SKM-1 (cell line): Measurements from ENCODE around the gene TTC24.

Experiments used
- DNase-seq: peaks from one replicate; lab custom pipeline; 2025; ENCODE audit not compliant: unreplicated experiment; lab: John Stamatoyannopoulos, UW

The TTC24 gene

GRCh38 chr1:156553860-156554485, 25.6 kb upstream of the TTC24 start:
- no peak for DNase-seq

- no peak for DNase-seq
These were observed 24.6 kb upstream of the TTC24 start for GRCh38 chr1:156554971-156555370.

DNA sequence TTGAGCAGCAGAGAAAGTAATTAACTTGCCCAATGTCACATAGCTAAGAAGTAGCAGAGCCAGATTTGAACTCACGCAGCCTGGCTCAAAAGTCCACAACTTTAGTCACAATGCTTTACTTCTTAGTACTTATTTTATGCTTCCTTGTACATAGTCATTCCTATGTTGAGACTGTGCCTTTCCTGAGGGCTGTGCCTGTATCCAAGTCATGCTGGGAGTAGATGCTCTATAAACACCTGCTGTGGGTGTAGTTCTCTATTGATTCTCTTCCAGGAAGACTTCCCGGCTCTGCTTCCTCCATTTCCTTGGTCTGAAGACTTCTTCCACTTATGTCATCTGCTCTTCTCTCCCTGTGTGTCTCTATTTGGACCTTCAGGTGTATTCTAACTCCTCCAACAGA, 23.8 kb upstream of the TTC24 start:
- no peak for DNase-seq

DNA sequence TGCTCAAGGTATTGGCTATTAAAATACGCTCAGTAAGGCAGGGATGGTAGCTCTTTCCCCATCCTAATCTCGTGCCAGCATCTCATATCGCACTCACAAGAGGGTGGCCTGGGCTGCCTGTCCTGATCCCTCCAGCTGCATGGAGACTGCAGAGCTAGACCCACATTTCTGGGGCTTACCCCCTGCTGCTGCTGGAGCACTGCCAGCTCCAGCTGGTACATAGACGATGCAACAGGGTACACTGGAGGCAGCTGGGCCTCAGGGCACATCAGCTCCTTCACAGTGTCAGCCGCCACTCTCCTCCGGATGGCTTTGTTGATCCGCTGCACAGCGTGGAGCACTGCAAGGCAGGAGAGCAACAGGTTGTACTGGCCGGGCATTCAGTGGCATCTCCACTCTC, 23.2 kb upstream of the TTC24 start:
- no peak for DNase-seq

DNA sequence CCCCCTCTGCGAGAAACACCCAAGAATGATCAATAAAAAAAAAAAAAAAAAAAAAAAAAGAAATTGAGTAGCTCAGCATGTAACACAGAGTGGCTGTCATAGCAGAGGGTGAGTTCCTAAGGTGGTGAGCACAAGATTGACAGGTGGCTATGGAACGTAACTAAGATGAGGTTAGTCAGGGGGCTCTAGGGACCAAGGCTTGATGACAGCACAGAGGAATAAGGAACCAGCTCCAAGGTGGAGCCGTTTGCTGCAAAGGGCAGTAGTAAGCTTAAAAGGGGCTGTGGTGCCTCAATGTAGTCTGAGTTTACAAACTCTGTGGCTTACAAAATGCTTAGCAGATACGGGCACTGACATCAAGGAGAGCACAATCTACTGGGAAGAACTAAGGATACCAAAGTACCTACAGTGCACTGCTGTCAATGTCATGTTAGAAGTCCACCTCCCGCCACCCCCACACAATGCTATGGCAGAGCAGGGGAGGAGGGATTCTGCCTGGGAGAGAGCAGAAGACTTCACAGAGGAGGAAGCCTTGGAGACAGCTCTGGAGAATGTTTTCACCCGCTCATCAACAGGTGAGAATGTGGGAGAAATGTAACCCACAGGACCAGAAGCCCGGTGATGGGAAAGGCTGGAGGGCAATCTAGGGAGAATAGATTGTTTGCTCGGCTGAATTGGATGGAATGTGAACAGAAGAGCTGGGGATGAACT, 20.3 kb upstream of the TTC24 start:
- DNase-seq, result no peak

DNA sequence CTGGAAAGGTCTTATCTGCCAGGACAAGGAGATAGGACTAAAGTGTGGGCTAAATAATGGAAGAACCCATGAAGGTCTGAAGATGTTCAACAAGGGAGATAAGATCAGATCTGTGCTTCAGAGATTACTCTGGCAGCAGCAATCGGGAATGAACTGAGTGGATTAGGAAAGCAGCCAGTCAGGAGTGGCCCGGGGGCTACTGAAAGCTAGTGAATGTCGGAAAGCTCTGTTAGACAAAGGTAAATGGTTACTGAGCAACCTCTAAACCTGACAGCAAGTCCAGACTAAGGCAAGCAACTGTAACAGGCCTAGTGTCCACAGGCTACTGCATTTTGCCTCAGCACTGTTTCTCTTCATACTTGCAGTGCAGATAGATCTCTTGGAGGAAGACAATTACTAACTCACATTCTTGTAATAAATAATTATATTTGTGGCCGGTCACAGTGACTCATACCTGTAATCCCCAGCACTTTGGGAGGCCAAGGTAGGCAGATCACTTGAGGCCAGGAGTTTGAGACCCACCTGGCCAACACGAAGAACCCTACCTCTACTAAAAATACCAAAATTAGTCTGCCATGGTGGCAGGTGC, 19.6 kb upstream of the TTC24 start:
- no peak for DNase-seq

DNA sequence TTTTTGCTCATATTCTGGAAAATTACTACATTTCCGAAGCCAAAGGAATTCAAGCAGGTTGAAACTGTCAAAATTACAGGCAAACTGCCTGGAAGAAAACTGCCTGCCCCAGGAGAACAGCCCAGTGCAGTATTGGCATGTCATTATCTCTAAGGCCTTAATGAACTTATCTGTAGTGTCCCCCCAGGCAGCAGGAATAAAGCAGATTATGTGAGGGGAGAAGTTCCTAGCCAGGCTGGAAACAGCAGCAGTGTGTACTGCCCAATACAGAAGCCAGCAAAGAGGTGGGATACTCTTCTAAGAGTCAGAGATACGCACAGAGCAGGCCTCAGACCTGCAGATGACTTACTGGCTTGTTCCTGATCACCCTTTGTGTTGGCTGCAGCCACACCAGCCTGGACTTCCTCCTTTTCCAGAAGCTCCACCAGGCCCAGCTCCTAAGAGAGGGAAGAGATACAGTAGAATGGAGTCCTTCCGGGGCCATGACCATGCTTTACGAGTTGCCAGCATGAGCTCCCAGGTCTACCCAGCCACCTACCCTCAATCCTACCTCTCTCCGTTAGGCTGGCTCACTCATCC, 18.8 kb upstream of the TTC24 start:
- no peak for DNase-seq

- DNase-seq, result no peak
These were observed 14.0 kb upstream of the TTC24 start for GRCh38 chr1:156565519-156565918.

GRCh38 chr1:156566436-156566835, 13.1 kb upstream of the TTC24 start:
- no peak for DNase-seq

DNA sequence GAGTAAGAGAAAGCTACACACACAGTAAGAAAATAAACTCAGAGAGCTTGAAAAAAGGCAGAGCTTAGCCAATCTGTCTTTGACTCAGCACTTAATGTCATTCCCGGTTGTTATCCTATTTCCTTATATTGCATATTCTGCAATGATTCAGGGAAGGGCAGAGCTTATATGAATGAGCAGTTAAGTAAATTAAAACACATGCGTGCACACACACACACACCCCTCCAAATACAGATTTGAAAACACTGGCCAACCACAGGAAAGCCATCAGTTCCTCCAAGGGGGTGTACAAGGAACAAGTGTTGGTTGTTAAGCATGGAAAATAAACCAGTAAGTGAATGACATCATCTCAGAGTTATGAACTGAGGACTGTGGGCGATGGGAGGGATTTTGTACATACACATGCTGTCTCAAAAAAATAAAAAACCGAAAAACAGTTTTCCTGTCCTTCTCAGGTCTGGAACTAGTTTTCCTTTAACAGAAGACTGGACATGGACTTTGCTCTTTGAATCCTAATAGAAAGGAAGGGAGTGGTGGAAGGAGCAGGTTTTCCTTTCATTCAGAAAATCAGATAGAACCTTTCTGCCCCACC, 8.2 kb upstream of the TTC24 start:
- no peak for DNase-seq

DNA sequence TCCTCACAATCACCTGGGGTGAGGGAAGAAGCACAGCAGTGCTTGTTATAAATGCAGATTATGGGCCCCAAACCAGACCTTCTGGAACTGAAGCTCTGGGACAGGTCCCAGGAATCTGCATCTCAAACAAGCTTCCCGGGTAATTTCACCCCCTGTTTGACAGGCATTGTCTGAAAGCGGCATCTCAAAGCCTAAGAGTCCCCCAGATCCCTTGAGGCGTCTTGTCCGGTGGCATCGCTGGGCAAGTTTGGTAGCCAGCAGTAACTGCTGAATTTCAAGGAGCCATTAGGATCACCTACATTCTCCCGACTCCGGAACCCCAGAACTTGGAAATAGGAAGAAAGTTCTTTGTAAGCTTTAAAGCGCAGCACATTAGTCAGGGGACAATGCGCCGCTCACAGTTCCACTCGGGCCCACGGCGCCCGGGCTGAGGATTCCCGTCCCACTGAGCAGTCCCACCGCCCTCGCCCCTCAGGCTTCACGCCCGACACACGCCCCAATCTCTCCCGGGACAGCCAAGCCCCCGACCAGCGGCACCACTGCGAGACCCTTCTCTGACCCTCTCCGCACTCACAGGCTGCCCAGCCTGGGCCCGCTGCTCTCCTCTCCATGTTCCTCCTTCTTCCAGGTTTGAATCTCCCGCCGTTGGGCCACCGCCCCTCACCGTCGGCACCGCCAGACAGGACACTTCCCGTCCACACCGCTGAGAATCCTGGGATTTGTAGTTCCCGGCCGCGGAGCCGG, 7.4 kb upstream of the TTC24 start, which contains the start of gene IQGAP3:
TSS of gene IQGAP3 (minus strand) at position 647 of the 744 bp plus-strand sequence. CDS start at position 611, 36 bp downstream.
- DNase-seq, result peak; percentile 90

- DNase-seq, result no peak
These were observed 6.9 kb upstream of the TTC24 start for GRCh38 chr1:156572663-156573018.

GRCh38 chr1:156574039-156574633, 5.4 kb upstream of the TTC24 start:
- no peak for DNase-seq

DNA sequence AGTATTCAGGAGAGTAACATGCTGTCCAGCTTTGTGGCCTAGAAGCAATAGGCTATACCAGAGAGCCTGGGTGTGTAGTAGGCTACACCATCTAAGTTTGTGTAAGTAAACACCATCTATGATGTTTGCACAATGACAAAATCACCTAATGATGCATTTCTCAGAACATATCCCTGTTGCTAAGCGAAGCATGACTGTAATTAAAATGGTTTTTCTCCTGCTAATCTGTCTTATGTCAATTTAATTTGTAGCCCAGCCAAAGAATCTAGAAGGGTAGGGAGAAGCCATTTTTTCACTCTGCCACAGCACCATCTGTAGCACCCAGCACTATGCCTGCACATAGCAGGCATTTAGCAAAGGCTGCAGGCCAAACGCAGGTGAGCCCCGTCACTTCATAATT, 2.0 kb upstream of the TTC24 start:
- no peak for DNase-seq

DNA sequence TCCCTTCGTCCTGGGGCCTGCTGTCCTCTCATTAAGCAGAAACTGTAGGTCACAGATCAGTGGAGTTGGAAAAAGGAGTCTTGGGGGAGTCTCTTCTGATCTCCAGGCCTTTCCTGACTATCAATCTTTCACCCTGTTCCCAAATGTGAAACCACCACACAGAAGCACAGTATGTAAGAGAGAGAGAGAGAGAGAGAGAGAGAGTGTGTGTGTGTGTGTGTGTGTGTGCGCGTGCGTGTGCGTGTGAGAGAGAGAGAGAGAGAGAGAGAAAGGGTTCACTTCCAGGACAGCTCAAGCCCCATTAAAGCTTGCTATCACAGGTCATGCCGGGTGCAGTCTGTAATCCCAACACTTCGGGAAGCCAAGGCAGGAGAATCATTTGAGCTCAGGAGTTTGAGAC, 1.5 kb upstream of the TTC24 start:
- no peak for DNase-seq

DNA sequence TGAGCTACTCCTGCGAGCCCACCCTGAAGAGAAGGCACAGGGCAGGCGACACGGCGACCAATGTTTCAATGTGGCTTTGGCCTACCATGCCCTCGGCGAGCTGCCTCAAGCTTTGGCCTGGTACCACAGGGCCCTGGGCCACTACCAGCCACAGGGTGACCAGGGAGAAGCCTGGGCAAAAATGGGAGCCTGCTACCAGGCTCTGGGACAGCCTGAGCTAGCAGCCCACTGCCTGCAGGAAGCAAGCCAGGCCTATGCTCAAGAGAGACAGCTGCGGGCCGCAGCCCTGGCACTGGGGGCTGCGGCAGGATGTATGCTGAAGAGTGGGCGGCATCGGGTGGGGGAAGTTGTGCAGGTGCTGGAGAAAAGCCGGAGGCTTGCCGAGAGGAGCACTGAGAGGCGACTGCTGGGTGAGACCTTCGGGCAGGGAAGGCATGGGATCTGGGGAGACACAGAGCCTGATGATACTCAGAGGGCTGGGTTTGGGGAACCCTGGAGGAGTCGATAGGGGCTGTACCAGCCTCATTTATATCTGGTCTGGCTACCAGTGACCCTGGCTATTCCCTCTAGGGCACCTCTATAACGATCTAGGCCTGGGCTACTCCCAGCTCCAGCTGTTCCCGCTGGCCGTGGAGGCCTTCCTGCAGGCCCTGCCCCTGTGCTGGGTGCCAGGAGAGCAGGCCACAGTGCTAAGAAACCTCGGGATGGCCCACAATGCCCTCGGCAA, 2.3 kb downstream of the TTC24 start:
- no peak for DNase-seq

- no peak for DNase-seq
These were observed 3.0 kb downstream of the TTC24 start for GRCh38 chr1:156582388-156583017.

GRCh38 chr1:156583821-156584622, 4.5 kb downstream of the TTC24 start:
- DNase-seq, result peak; percentile 82

DNA sequence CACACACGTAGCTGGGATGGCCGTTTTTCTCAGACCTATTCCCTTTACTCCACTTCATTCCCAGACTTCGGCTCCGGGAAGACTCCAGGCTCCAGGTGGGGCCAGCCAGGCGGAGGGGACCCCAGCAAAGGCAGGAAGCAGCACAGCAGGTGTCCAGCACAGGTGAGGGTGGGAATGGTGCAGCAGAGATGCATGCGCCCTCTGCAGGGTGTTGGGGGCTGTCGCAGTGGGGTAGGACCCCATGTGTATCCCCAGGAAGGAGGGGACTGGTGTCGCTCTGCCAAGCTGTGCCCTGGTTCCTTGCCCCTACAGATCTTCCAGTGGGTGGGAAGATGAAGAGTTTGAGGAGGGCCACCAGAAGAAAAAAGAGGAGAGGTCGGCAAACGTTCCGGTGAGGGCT, 5.3 kb downstream of the TTC24 start:
- DNase-seq, result no peak
